Activated T-helper 2 cell treated with anti-CD3 and anti-CD28 coated beads, Interferon-gamma antibody, Interleukin-2, Interleukin-4, amounts not matched to agents 10 μg/mL and 5 μg/mL and 100 μg/mL, durations not matched to agents 14 hours and 24 hours and 36 hours (primary cell): ENCODE data around the gene FABP3. TPM values are rescaled to one million over a fixed set of nuclear protein-coding genes. Genes with fewer than 3 reads are reported as not detected.
"Not testable (repeated sequence)": the region's sequence is repeated elsewhere in the genome, so short reads cannot be mapped to it uniquely, and the experiment has no call there.

Source experiments
- DNase-seq: peaks from one replicate; pipeline ENCODE4 v3.0.0; 2021; ENCODE audit warnings: low spot score
- H3K27ac Mint-ChIP-seq: one replicate; pipeline ENCODE4 v1.8.0; 2021; ENCODE audit warnings: mixed read lengths
- H3K27me3 Mint-ChIP-seq: one replicate; pipeline ENCODE4 v1.8.0; 2021; ENCODE audit warnings: low read depth, mixed read lengths
- H3K36me3 Mint-ChIP-seq: one replicate; pipeline ENCODE4 v1.8.0; 2021; ENCODE audit warnings: low read depth, mixed read lengths
- H3K4me1 Mint-ChIP-seq: one replicate; pipeline ENCODE4 v1.8.0; 2021; ENCODE audit warnings: low read depth, mixed read lengths
- H3K4me3 Mint-ChIP-seq: one replicate; pipeline ENCODE4 v1.8.0; 2021; ENCODE audit warnings: low read depth, mild to moderate bottlenecking, moderate library complexity, mixed read lengths
- H3K9me3 Mint-ChIP-seq: one replicate; pipeline ENCODE4 v1.8.0; 2021; ENCODE audit warnings: mixed read lengths
- intact Hi-C: fragments of 100-400 bp; cut with micrococcal nuclease; formaldehyde crosslinking; loops from one replicate; pipeline ENCODE4 v1.15.1; 2023
- total RNA-seq: library from RNA; stranded (reverse); gene quantifications from 2 replicates; pipeline ENCODE4 v1.2.3, GENCODE V29; 2022

Gene FABP3
- total RNA-seq, 1 donor from 2014 or later: not detected

GRCh38 chr1:31393463-31393862 is 20.6 kb upstream of the FABP3 start:
- peaks cover 9% of the 10 kb centered on the region for H3K4me1 Mint-ChIP-seq
- no peak overlapping the region for H3K27ac Mint-ChIP-seq
- H3K36me3 Mint-ChIP-seq: no peaks in the 10 kb centered on the region
- DNase-seq: no peak
- no peak overlapping the region for H3K4me3 Mint-ChIP-seq
- intact Hi-C loops: no loop called here
- peaks cover 3% of the 10 kb centered on the region for H3K27me3 Mint-ChIP-seq
- H3K9me3 Mint-ChIP-seq: no peaks in the 10 kb centered on the region

GRCh38 chr1:31390071-31390470 is 17.2 kb upstream of the FABP3 start:
- intact Hi-C loops: no loop called here
- H3K9me3 Mint-ChIP-seq: no peaks in the 10 kb centered on the region
- H3K4me1 Mint-ChIP-seq: peaks cover 9% of the 10 kb centered on the region
- no peak for DNase-seq
- no peak overlapping the region for H3K4me3 Mint-ChIP-seq
- no peaks in the 10 kb centered on the region for H3K27me3 Mint-ChIP-seq
- no peaks in the 10 kb centered on the region for H3K36me3 Mint-ChIP-seq
- no peak overlapping the region for H3K27ac Mint-ChIP-seq

- no peak overlapping the region for H3K27ac Mint-ChIP-seq
- DNase-seq: no peak
- intact Hi-C loops: no loop called here
- H3K27me3 Mint-ChIP-seq: no peaks in the 10 kb centered on the region
- peaks cover 5% of the 10 kb centered on the region for H3K4me1 Mint-ChIP-seq
- no peaks in the 10 kb centered on the region for H3K9me3 Mint-ChIP-seq
- H3K4me3 Mint-ChIP-seq: no peak overlapping the region
- no peaks in the 10 kb centered on the region for H3K36me3 Mint-ChIP-seq
Observed at GRCh38 chr1:31389616-31390015, 16.7 kb upstream of the FABP3 start.

- H3K4me3 Mint-ChIP-seq: no peak overlapping the region
- peaks cover 2% of the 10 kb centered on the region for H3K27me3 Mint-ChIP-seq
- intact Hi-C loops: no loop called here
- no peak overlapping the region for H3K27ac Mint-ChIP-seq
- H3K36me3 Mint-ChIP-seq: no peaks in the 10 kb centered on the region
- H3K9me3 Mint-ChIP-seq: no peaks in the 10 kb centered on the region
- H3K4me1 Mint-ChIP-seq: no peaks in the 10 kb centered on the region
- no peak for DNase-seq
Observed at GRCh38 chr1:31387612-31388011, 14.7 kb upstream of the FABP3 start.

- H3K27me3 Mint-ChIP-seq, intact Hi-C loops, H3K9me3 Mint-ChIP-seq, H3K36me3 Mint-ChIP-seq, H3K27ac Mint-ChIP-seq, DNase-seq, H3K4me3 Mint-ChIP-seq, H3K4me1 Mint-ChIP-seq: not testable (repeated sequence)
Observed at GRCh38 chr1:31386576-31387243, 13.8 kb upstream of the FABP3 start.

GRCh38 chr1:31383967-31384366 is 11.1 kb upstream of the FABP3 start:
- H3K27me3 Mint-ChIP-seq: peaks cover 9% of the 10 kb centered on the region
- intact Hi-C loops: no loop called here
- no peak overlapping the region for H3K27ac Mint-ChIP-seq
- no peaks in the 10 kb centered on the region for H3K4me1 Mint-ChIP-seq
- H3K9me3 Mint-ChIP-seq: no peaks in the 10 kb centered on the region
- DNase-seq: no peak
- H3K4me3 Mint-ChIP-seq: no peak overlapping the region
- no peaks in the 10 kb centered on the region for H3K36me3 Mint-ChIP-seq

GRCh38 chr1:31382379-31382989 is 9.6 kb upstream of the FABP3 start:
- no peak overlapping the region for H3K4me3 Mint-ChIP-seq
- H3K27me3 Mint-ChIP-seq: peaks cover 9% of the 10 kb centered on the region

GRCh38 chr1:31381394-31382294 is 8.8 kb upstream of the FABP3 start:
- peaks cover 9% of the 10 kb centered on the region for H3K27me3 Mint-ChIP-seq
- no peak for DNase-seq
- intact Hi-C loops: no loop called here
- H3K27ac Mint-ChIP-seq: no peak overlapping the region
- H3K4me1 Mint-ChIP-seq: peaks cover under 1% of the 10 kb centered on the region
- H3K36me3 Mint-ChIP-seq: no peaks in the 10 kb centered on the region
- H3K9me3 Mint-ChIP-seq: no peaks in the 10 kb centered on the region
- H3K4me3 Mint-ChIP-seq: no peak overlapping the region

More at GRCh38 chr1:31382379-31382989, 9.6 kb upstream of the FABP3 start:
- Mint-ChIP-seq H3K27ac (no peak overlapping the region), H3K4me1 (no peaks in the 10 kb centered on the region), H3K9me3 (no peaks in the 10 kb centered on the region), H3K36me3 (no peaks in the 10 kb centered on the region)
- DNase-seq: no peak
- intact Hi-C loops: no loop called here

GRCh38 chr1:31380181-31380580 is 7.3 kb upstream of the FABP3 start:
- intact Hi-C loops: no loop called here
- no peak for DNase-seq
- Mint-ChIP-seq H3K36me3 (no peaks in the 10 kb centered on the region), H3K4me1 (peaks cover 1% of the 10 kb centered on the region), H3K27ac (no peak overlapping the region), H3K9me3 (no peaks in the 10 kb centered on the region), H3K4me3 (no peak overlapping the region), H3K27me3 (peaks cover 9% of the 10 kb centered on the region)

- Mint-ChIP-seq H3K36me3 (no peaks in the 10 kb centered on the region), H3K4me3 (no peak overlapping the region), H3K27ac (no peak overlapping the region), H3K9me3 (no peaks in the 10 kb centered on the region), H3K27me3 (peaks cover 15% of the 10 kb centered on the region), H3K4me1 (peaks cover 7% of the 10 kb centered on the region)
- intact Hi-C loops: no loop called here
- DNase-seq: no peak
Observed at GRCh38 chr1:31378001-31378400, 5.1 kb upstream of the FABP3 start.

- Mint-ChIP-seq H3K9me3 (no peaks in the 10 kb centered on the region), H3K27ac (no peak overlapping the region), H3K4me1 (peaks cover 12% of the 10 kb centered on the region), H3K4me3 (no peak overlapping the region), H3K36me3 (no peaks in the 10 kb centered on the region), H3K27me3 (peaks cover 15% of the 10 kb centered on the region)
- intact Hi-C loops: no loop called here
- no peak for DNase-seq
Observed at GRCh38 chr1:31377364-31377863, 4.5 kb upstream of the FABP3 start.

- Mint-ChIP-seq H3K27me3 (peaks cover 11% of the 10 kb centered on the region), H3K9me3 (no peaks in the 10 kb centered on the region), H3K36me3 (no peaks in the 10 kb centered on the region), H3K4me1 (peaks cover 13% of the 10 kb centered on the region), H3K4me3 (no peak overlapping the region), H3K27ac (no peak overlapping the region)
- no peak for DNase-seq
- intact Hi-C loops: no loop called here
Observed at GRCh38 chr1:31376375-31377134, 3.7 kb upstream of the FABP3 start.
